ENCODE measurements around the gene RPL38. TPM values are rescaled to one million over a fixed set of nuclear protein-coding genes. Genes with fewer than 3 reads are reported as not detected.

Gene RPL38
- total RNA-seq, 4 donors from 2014 or later, result 565 to 1,273 (median 679) TPM

- H3K27me3 ChIP-seq, result peaks cover 46% of the 10 kb centered on the region
- WGBS, result 95% methylated on average over 5 of the region's 5 CpGs
- H3K9me3 ChIP-seq, result no peaks in the 10 kb centered on the region
- TF ChIP-seq POLR2A (IDR thresholded peaks at IDR 0.05), result no peak
- no peak for TF ChIP-seq CTCF (IDR thresholded peaks at IDR 0.05)
- no peak for TF ChIP-seq POLR2AphosphoS5 (IDR thresholded peaks at IDR 0.05)
- no peak for TF ChIP-seq EP300 (IDR thresholded peaks at IDR 0.05)
- H3K27ac ChIP-seq, result no peak overlapping the region
- peaks cover 2% of the 10 kb centered on the region for H3K4me1 ChIP-seq
- no peaks in the 10 kb centered on the region for H3K36me3 ChIP-seq
- no peak overlapping the region for H3K4me3 ChIP-seq
- DNase-seq (ENCODE audit: low spot score in 2 of 2), result peak; percentile 9 to 41
Observed at GRCh38 chr17:74159226-74159840, 44.1 kb upstream of the RPL38 start.

- H3K36me3 ChIP-seq, result no peaks in the 10 kb centered on the region
- TF ChIP-seq CTCF (IDR thresholded peaks at IDR 0.05), result no peak
- no peak for TF ChIP-seq EP300 (IDR thresholded peaks at IDR 0.05)
- no peak for TF ChIP-seq POLR2AphosphoS5 (IDR thresholded peaks at IDR 0.05)
- TF ChIP-seq POLR2A (IDR thresholded peaks at IDR 0.05), result no peak
- DNase-seq (ENCODE audit: low spot score in 2 of 2), result peak; percentile 39 to 57
- H3K9me3 ChIP-seq, result no peaks in the 10 kb centered on the region
- H3K27ac ChIP-seq, result no peak overlapping the region
- H3K4me1 ChIP-seq, result peaks cover 2% of the 10 kb centered on the region
- peaks cover 48% of the 10 kb centered on the region for H3K27me3 ChIP-seq
- 48% methylated on average over 20 of the region's 23 CpGs for WGBS
- H3K4me3 ChIP-seq, result no peak overlapping the region
Observed at GRCh38 chr17:74160656-74161502, 42.6 kb upstream of the RPL38 start.

GRCh38 chr17:74161503-74161875, 42.0 kb upstream of the RPL38 start:
- 33% methylated on average over 11 of the region's 11 CpGs for WGBS
- TF ChIP-seq POLR2A (IDR thresholded peaks at IDR 0.05) (no peak), POLR2AphosphoS5 (IDR thresholded peaks at IDR 0.05) (no peak), EP300 (IDR thresholded peaks at IDR 0.05) (no peak), CTCF (IDR thresholded peaks at IDR 0.05) (no peak)
- Histone ChIP-seq H3K27me3 (peaks cover 44% of the 10 kb centered on the region), H3K27ac (no peak overlapping the region), H3K4me1 (peaks cover 2% of the 10 kb centered on the region), H3K4me3 (no peak overlapping the region), H3K36me3 (no peaks in the 10 kb centered on the region), H3K9me3 (no peaks in the 10 kb centered on the region)
- peak; percentile 24 to 44 for DNase-seq (ENCODE audit: low spot score in 2 of 2)

- TF ChIP-seq POLR2A (IDR thresholded peaks at IDR 0.05) (no peak), EP300 (IDR thresholded peaks at IDR 0.05) (no peak), POLR2AphosphoS5 (IDR thresholded peaks at IDR 0.05) (no peak), CTCF (IDR thresholded peaks at IDR 0.05) (no peak)
- H3K27me3 ChIP-seq, result peaks cover 41% of the 10 kb centered on the region
- no peaks in the 10 kb centered on the region for H3K9me3 ChIP-seq
- H3K27ac ChIP-seq, result no peak overlapping the region
- WGBS, result 71% methylated on average over 11 of the region's 11 CpGs
- no peak overlapping the region for H3K4me3 ChIP-seq
- peak; percentile 15 to 38 for DNase-seq (ENCODE audit: low spot score in 2 of 2)
- peaks cover 2% of the 10 kb centered on the region for H3K4me1 ChIP-seq
- no peaks in the 10 kb centered on the region for H3K36me3 ChIP-seq
Observed at GRCh38 chr17:74163271-74163821, 40.1 kb upstream of the RPL38 start.

- Histone ChIP-seq H3K9me3 (no peaks in the 10 kb centered on the region), H3K4me1 (peaks cover 2% of the 10 kb centered on the region), H3K36me3 (no peaks in the 10 kb centered on the region), H3K27ac (no peak overlapping the region), H3K4me3 (no peak overlapping the region), H3K27me3 (peaks cover 46% of the 10 kb centered on the region)
- peak; percentile 9 to 15 for DNase-seq (ENCODE audit: low spot score in 2 of 2)
- TF ChIP-seq POLR2AphosphoS5 (IDR thresholded peaks at IDR 0.05), result no peak
- TF ChIP-seq CTCF (IDR thresholded peaks at IDR 0.05), result no peak
- no peak for TF ChIP-seq POLR2A (IDR thresholded peaks at IDR 0.05)
- no peak for TF ChIP-seq EP300 (IDR thresholded peaks at IDR 0.05)
- WGBS, result 83% methylated on average over 7 of the region's 7 CpGs
Observed at GRCh38 chr17:74163836-74164235, 39.6 kb upstream of the RPL38 start.

All from suprapubic skin (tissue), 4 donors.